Keratinocyte (primary cell): ENCODE results near the gene LRRC46. TPM values are rescaled to one million over a fixed set of nuclear protein-coding genes. Genes with fewer than 3 reads are reported as not detected.
A peak's percentile ranks its signal among the peaks of the same experiment; 100 is the strongest.

Experiments used
- DNase-seq: peaks from one replicate; pipeline ENCODE4 v3.0.0-alpha.2; 2011; ENCODE audit warnings: low read depth, missing footprints, low spot score
- FAIRE-seq: peaks from 2 replicates; lab custom pipeline; 2011; peaks lifted over from hg19 to GRCh38; lab: Jason Lieb, UNC
- H2AFZ ChIP-seq: 2 replicates; pipeline ENCODE4 v1.6.0; 2012; ENCODE audit warnings: low read length, control low read depth, inconsistent platforms; ENCODE audit not compliant: control insufficient read depth
- H3K27ac ChIP-seq: 2 replicates; pipeline ENCODE4 v1.5.1; 2011; ENCODE audit warnings: low read length; ENCODE audit not compliant: control insufficient read depth, insufficient read depth
- H3K27me3 ChIP-seq: 3 replicates; pipeline ENCODE4 v1.6.0; 2011; ENCODE audit warnings: low read length; ENCODE audit not compliant: control insufficient read depth, insufficient read depth; ENCODE audit errors: extremely low read depth
- H3K36me3 ChIP-seq, 2 experiments: 2 replicates in 1 of 2; 3 replicates in 1 of 2; pipeline ENCODE4 v1.5.1; 2011; ENCODE audit warnings: low read length in 2 of 2, mild to moderate bottlenecking in 1 of 2; ENCODE audit not compliant: control insufficient read depth in 2 of 2, insufficient read depth in 2 of 2; ENCODE audit errors: extremely low read depth in 1 of 2
- H3K4me1 ChIP-seq: 3 replicates; pipeline ENCODE4 v1.5.1; 2011; ENCODE audit warnings: low read length; ENCODE audit not compliant: control insufficient read depth, insufficient read depth; ENCODE audit errors: extremely low read depth
- H3K4me2 ChIP-seq: 3 replicates; pipeline ENCODE4 v1.6.0; 2011; ENCODE audit warnings: low read depth, low read length; ENCODE audit not compliant: control insufficient read depth, insufficient read depth; ENCODE audit errors: extremely low read depth
- H3K4me3 ChIP-seq, 3 experiments: fragments of 200-600 bp in 1 of 3; sonication (generic) in 1 of 3; 2 replicates in 2 of 3; 3 replicates in 1 of 3; pipeline ENCODE4 v1.5.1; 2011 to 2016; ENCODE audit warnings: low read length in 3 of 3, mild to moderate bottlenecking in 3 of 3, control low read depth in 2 of 3, inconsistent platforms in 1 of 3, low read depth in 1 of 3, mixed read lengths in 1 of 3, mixed run types in 1 of 3, moderate library complexity in 1 of 3; ENCODE audit not compliant: control insufficient read depth in 2 of 3, insufficient read depth in 2 of 3; ENCODE audit errors: extremely low read depth in 1 of 3
- H3K79me2 ChIP-seq: 2 replicates; pipeline ENCODE4 v1.6.0; 2012; ENCODE audit warnings: low read length; ENCODE audit not compliant: control insufficient read depth, insufficient read depth
- H3K9ac ChIP-seq: 3 replicates; pipeline ENCODE4 v1.6.0; 2011; ENCODE audit warnings: low read length; ENCODE audit not compliant: control insufficient read depth, insufficient read depth; ENCODE audit errors: extremely low read depth
- H3K9me1 ChIP-seq: 3 replicates; pipeline ENCODE4 v1.6.0; 2011; ENCODE audit warnings: low read length; ENCODE audit not compliant: control insufficient read depth, insufficient read depth; ENCODE audit errors: extremely low read depth
- H3K9me3 ChIP-seq: 2 replicates; pipeline ENCODE4 v1.5.1; 2012; ENCODE audit warnings: low read depth, low read length; ENCODE audit not compliant: control insufficient read depth
- H4K20me1 ChIP-seq: 3 replicates; pipeline ENCODE4 v1.6.0; 2011; ENCODE audit warnings: low read length; ENCODE audit not compliant: control insufficient read depth, insufficient read depth; ENCODE audit errors: extremely low read depth
- CTCF ChIP-seq, 3 experiments: IDR thresholded peaks in 1 of 3; conservative IDR thresholded peaks in 1 of 3; optimal IDR thresholded peaks in 1 of 3; 2 replicates in 2 of 3; 3 replicates in 1 of 3; pipeline versions ENCODE3 to v1.5.1; 2011; ENCODE audit warnings: low read length in 3 of 3, mild to moderate bottlenecking in 3 of 3, moderate library complexity in 2 of 3, control low read depth in 1 of 3, inconsistent platforms in 1 of 3; ENCODE audit not compliant: insufficient read depth in 2 of 3; ENCODE audit errors: extremely low read depth in 1 of 3
- EZH2 ChIP-seq: IDR thresholded peaks from one replicate; pipeline ENCODE4 v1.6.1; 2012; ENCODE audit warnings: inconsistent platforms, mild to moderate bottlenecking, low read length, moderate library complexity
- dilution Hi-C: fragments of 300-500 bp; cut with MboI; formaldehyde crosslinking; loops from one replicate; pipeline ENCODE4 v1.7.0; 2020; ENCODE audit warnings: low sequenced_read_pairs; ENCODE audit not compliant: extremely low pct_ligation_motif_present
- polyA plus RNA-seq, 5 experiments: library from polyadenylated mRNA; depleted of rRNA in 3 of 5; stranded (reverse) in 3 of 5; stranded (forward) in 1 of 5; unstranded in 1 of 5; fragments of >200 nt; gene quantifications; 1 replicate in 1 of 5; 2 replicates in 3 of 5; 3 replicates in 1 of 5; pipeline versions ENCODE4 v1.2.1 to v1.2.3, GENCODE V29; 2011 to 2012; ENCODE audit warnings: missing spikeins in 2 of 5, low read depth in 1 of 5, low replicate concordance in 1 of 5

The LRRC46 gene
- polyA plus RNA-seq, 1 donor (not counting 4 experiments of a cell fraction or from before 2014, with no cell fraction given) = 0.43 TPM

DNA sequence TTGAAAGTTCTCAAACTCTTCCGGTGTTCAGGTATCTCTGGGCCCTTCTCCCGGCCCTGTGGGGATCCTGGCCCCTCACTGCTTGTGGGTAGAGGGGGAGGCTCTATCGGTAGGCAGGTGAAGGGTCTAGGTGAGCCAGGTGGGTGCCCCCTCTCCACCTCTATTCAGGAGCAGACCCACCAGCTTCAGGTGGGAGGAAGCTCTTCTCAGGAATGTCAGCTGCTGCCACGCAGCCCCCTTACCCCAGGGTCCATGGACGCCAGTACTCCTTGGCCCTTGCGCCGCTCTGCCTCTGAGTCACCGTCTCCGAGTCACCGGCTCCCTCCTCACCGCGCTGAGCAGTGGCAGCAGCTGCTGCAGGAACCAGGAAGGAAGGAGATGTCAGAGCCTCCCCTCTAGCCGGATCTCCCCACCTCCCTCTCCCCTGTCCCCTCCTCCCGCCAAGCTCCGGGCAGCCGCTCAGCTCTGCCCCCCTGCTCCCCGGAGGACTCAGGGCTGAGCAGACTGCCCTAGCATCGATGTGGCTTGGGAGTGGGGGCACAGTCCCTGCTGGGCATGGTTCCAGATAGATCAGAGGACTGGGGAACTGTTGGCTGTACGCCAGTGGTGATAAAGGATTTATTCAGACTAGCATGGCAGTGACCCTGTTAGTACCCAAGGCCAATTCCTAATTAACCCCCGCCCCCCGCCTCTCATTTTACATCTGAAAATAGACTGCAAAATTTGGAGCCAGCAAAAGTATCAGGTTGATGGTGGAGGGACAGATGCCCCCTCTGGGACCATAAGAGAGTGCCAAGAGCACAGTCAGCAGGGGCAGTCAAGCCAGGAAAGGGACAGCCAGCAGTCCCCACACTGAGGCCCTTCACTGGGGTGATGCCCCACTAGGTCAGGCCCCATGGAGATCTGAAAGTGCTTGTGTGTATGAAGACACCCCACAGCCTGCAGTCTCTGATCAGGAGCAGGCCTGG, 9.8 kb upstream of the LRRC46 start, which contains the start of gene OSBPL7:
TSS of gene OSBPL7 (minus strand) at position 371 of the 968 bp plus-strand sequence. CDS start 1,516 bp downstream, outside the sequence.
- peaks cover 15% of the 10 kb centered on the region for H3K4me1 ChIP-seq
- no peaks in the 10 kb centered on the region for H3K79me2 ChIP-seq
- H3K36me3 ChIP-seq = peaks cover 14 to 18% of the 10 kb centered on the region in 2 experiments
- H3K4me2 ChIP-seq = peak within 1 kb of the TSS; percentile 67
- peak in 1 of 3 experiments; percentile 71 for TF ChIP-seq CTCF (optimal IDR thresholded peaks at IDR 0.05 in 1 of 3, IDR thresholded peaks at IDR 0.05 in 1 of 3, conservative IDR thresholded peaks at IDR 0.05 in 1 of 3; ENCODE audit: extremely low read depth in 1 of 3, insufficient read depth in 2 of 3, low read length in 3 of 3)
- TF ChIP-seq EZH2 = no peak
- DNase-seq (no peak), FAIRE-seq (peak; percentile 89)
- dilution Hi-C loops = no loop called here
- no peaks in the 10 kb centered on the region for H3K9me3 ChIP-seq
- no peak within 1 kb of the TSS for H3K27ac ChIP-seq
- peak within 1 kb of the TSS; percentile 4 for H2AFZ ChIP-seq
- no peaks in the 10 kb centered on the region for H3K27me3 ChIP-seq
- no peaks in the 10 kb centered on the region for H3K9me1 ChIP-seq
- no peaks in the 10 kb centered on the region for H4K20me1 ChIP-seq
- H3K4me3 ChIP-seq = peak within 1 kb of the TSS; percentile 17 to 64 (median 41)
- H3K9ac ChIP-seq = peak within 1 kb of the TSS; percentile 23

GRCh38 chr17:47822785-47823184, 8.7 kb upstream of the LRRC46 start:
- Histone ChIP-seq H3K27me3 (no peaks in the 10 kb centered on the region), H3K9me1 (no peaks in the 10 kb centered on the region), H3K4me2 (no peak overlapping the region), H2AFZ (no peak overlapping the region), H3K79me2 (no peaks in the 10 kb centered on the region), H3K36me3 (peaks cover 17 to 24% of the 10 kb centered on the region in 2 experiments), H3K9ac (no peak overlapping the region), H3K4me3 (no peak overlapping the region), H3K9me3 (no peaks in the 10 kb centered on the region), H3K27ac (no peak overlapping the region), H3K4me1 (peaks cover 15% of the 10 kb centered on the region), H4K20me1 (no peaks in the 10 kb centered on the region)
- dilution Hi-C loops = no loop called here
- DNase-seq = no peak
- no peak for FAIRE-seq
- TF ChIP-seq EZH2 (no peak), CTCF (optimal IDR thresholded peaks at IDR 0.05 in 1 of 3, IDR thresholded peaks at IDR 0.05 in 1 of 3, conservative IDR thresholded peaks at IDR 0.05 in 1 of 3; ENCODE audit: extremely low read depth in 1 of 3, insufficient read depth in 2 of 3, low read length in 3 of 3) (no peak)
